Activated T-helper 2 cell treated with anti-CD3 and anti-CD28 coated beads, Interferon-gamma antibody, Interleukin-2, Interleukin-4, amounts not matched to agents 10 μg/mL and 5 μg/mL and 100 μg/mL, durations not matched to agents 14 hours and 24 hours and 36 hours (primary cell): Measurements from ENCODE around the gene SPATS2L. TPM values are rescaled to one million over a fixed set of nuclear protein-coding genes. Genes with fewer than 3 reads are reported as not detected.

ENCODE experiments used
- DNase-seq: peaks from one replicate; pipeline ENCODE4 v3.0.0; 2021; ENCODE audit warnings: low spot score
- H3K27ac Mint-ChIP-seq: one replicate; pipeline ENCODE4 v1.8.0; 2021; ENCODE audit warnings: mixed read lengths
- H3K27me3 Mint-ChIP-seq: one replicate; pipeline ENCODE4 v1.8.0; 2021; ENCODE audit warnings: low read depth, mixed read lengths
- H3K36me3 Mint-ChIP-seq: one replicate; pipeline ENCODE4 v1.8.0; 2021; ENCODE audit warnings: low read depth, mixed read lengths
- H3K4me1 Mint-ChIP-seq: one replicate; pipeline ENCODE4 v1.8.0; 2021; ENCODE audit warnings: low read depth, mixed read lengths
- H3K4me3 Mint-ChIP-seq: one replicate; pipeline ENCODE4 v1.8.0; 2021; ENCODE audit warnings: low read depth, mild to moderate bottlenecking, moderate library complexity, mixed read lengths
- H3K9me3 Mint-ChIP-seq: one replicate; pipeline ENCODE4 v1.8.0; 2021; ENCODE audit warnings: mixed read lengths
- intact Hi-C: fragments of 100-400 bp; cut with micrococcal nuclease; formaldehyde crosslinking; loops from one replicate; pipeline ENCODE4 v1.15.1; 2023
- total RNA-seq: library from RNA; stranded (reverse); gene quantifications from 2 replicates; pipeline ENCODE4 v1.2.3, GENCODE V29; 2022

The SPATS2L gene
- total RNA-seq, 1 donor from 2014 or later = 62.2 TPM

DNA sequence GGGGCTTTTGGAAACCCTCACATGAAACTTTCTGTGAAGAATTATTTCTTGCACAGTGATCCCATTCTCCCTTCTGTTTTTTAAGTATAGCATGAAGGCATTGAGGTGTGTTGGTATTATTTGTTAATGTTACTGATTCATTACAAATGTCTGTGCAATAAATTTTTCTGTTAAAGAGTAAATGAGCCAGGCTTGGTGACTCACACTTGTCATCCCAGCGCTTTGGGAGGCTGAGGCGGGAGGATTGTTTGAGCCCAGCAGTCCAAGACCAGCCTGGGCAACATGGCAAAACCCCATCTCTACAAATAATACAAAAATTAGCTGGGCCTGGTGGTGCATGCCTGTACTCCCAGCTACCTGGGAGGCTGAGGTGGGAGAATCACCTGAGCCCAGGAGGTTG is 115.6 kb downstream of the SPATS2L start:
- peaks cover 14% of the 10 kb centered on the region for H3K4me1 Mint-ChIP-seq
- H3K27ac Mint-ChIP-seq = no peak overlapping the region
- DNase-seq = no peak
- no peak overlapping the region for H3K4me3 Mint-ChIP-seq
- H3K36me3 Mint-ChIP-seq = peaks cover 46% of the 10 kb centered on the region
- H3K27me3 Mint-ChIP-seq = no peaks in the 10 kb centered on the region
- H3K9me3 Mint-ChIP-seq = no peaks in the 10 kb centered on the region
- intact Hi-C loops = no loop called here

DNA sequence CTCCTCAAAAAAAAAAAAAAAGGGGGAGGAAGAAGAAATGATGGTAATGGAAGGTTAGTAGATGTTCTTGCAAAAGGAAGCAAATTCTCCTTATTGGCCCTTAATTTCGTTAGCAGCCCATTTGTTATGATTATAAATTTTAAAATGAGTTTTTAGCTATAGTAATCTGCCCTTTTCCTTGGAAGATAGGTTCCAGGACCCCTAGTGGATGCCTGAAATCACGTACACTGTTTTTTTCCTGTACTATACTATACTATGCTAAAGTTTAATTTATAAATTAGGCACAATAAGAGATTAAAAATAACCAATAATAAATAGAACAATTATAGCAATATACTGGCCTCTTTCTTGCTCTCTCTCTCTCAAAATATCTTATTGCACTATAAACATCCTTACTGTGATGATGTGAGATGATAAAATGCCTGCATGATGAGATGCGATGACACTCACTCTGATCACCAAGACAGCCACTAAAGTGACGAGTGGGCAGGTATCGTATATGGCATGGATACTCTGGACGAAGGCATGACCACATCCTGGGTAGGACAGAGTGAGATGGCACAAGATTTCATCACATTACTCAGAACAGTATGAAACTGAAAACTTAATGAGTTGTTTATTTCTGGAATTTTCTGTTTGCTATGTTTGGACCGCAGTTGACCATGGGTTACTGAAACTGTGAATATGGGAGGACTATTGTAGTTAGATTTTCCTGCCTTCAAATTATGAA is 116.2 kb downstream of the SPATS2L start:
- intact Hi-C loops = no loop called here
- DNase-seq = no peak
- Mint-ChIP-seq H3K9me3 (no peaks in the 10 kb centered on the region), H3K4me1 (peaks cover 14% of the 10 kb centered on the region), H3K4me3 (no peak overlapping the region), H3K36me3 (peaks cover 41% of the 10 kb centered on the region), H3K27ac (peak overlapping the region; percentile 15), H3K27me3 (no peaks in the 10 kb centered on the region)

- no peak overlapping the region for H3K4me3 Mint-ChIP-seq
- peaks cover 41% of the 10 kb centered on the region for H3K36me3 Mint-ChIP-seq
- H3K27me3 Mint-ChIP-seq = no peaks in the 10 kb centered on the region
- intact Hi-C loops = no loop called here
- no peaks in the 10 kb centered on the region for H3K9me3 Mint-ChIP-seq
- DNase-seq = no peak
- H3K27ac Mint-ChIP-seq = no peak overlapping the region
- peaks cover 14% of the 10 kb centered on the region for H3K4me1 Mint-ChIP-seq
Measured at GRCh38 chr2:200423541-200423940, 117.0 kb downstream of the SPATS2L start.

- no peak overlapping the region for H3K27ac Mint-ChIP-seq
- H3K4me3 Mint-ChIP-seq = no peak overlapping the region
- intact Hi-C loops = no loop called here
- peaks cover 14% of the 10 kb centered on the region for H3K4me1 Mint-ChIP-seq
- peaks cover 25% of the 10 kb centered on the region for H3K36me3 Mint-ChIP-seq
- no peaks in the 10 kb centered on the region for H3K9me3 Mint-ChIP-seq
- H3K27me3 Mint-ChIP-seq = no peaks in the 10 kb centered on the region
- no peak for DNase-seq
Measured at GRCh38 chr2:200425026-200425821, 118.7 kb downstream of the SPATS2L start.

- Mint-ChIP-seq H3K4me3 (no peak overlapping the region), H3K4me1 (peaks cover 12% of the 10 kb centered on the region), H3K27ac (no peak overlapping the region), H3K9me3 (no peaks in the 10 kb centered on the region), H3K36me3 (peaks cover 15% of the 10 kb centered on the region), H3K27me3 (no peaks in the 10 kb centered on the region)
- intact Hi-C loops = no loop called here
- DNase-seq = no peak
Measured at GRCh38 chr2:200426754-200427153, 120.3 kb downstream of the SPATS2L start.

- intact Hi-C loops = no loop called here
- H3K27ac Mint-ChIP-seq = no peak overlapping the region
- H3K36me3 Mint-ChIP-seq = peaks cover 15% of the 10 kb centered on the region
Measured at GRCh38 chr2:200428961-200429665, 122.6 kb downstream of the SPATS2L start.

GRCh38 chr2:200430017-200430416 is 123.5 kb downstream of the SPATS2L start:
- H3K27ac Mint-ChIP-seq = no peak overlapping the region
- DNase-seq = no peak
- no peaks in the 10 kb centered on the region for H3K9me3 Mint-ChIP-seq
- peaks cover 15% of the 10 kb centered on the region for H3K36me3 Mint-ChIP-seq
- no peaks in the 10 kb centered on the region for H3K27me3 Mint-ChIP-seq
- intact Hi-C loops = no loop called here
- H3K4me3 Mint-ChIP-seq = no peak overlapping the region
- peaks cover 14% of the 10 kb centered on the region for H3K4me1 Mint-ChIP-seq

More at GRCh38 chr2:200428961-200429665, 122.6 kb downstream of the SPATS2L start:
- Mint-ChIP-seq H3K27me3 (no peaks in the 10 kb centered on the region), H3K4me1 (peaks cover 14% of the 10 kb centered on the region), H3K9me3 (no peaks in the 10 kb centered on the region), H3K4me3 (no peak overlapping the region)
- no peak for DNase-seq

- no peak overlapping the region for H3K4me3 Mint-ChIP-seq
- peaks cover 10% of the 10 kb centered on the region for H3K4me1 Mint-ChIP-seq
- H3K36me3 Mint-ChIP-seq = peaks cover 24% of the 10 kb centered on the region
- H3K27ac Mint-ChIP-seq = no peak overlapping the region
- peaks cover 8% of the 10 kb centered on the region for H3K9me3 Mint-ChIP-seq
- DNase-seq = no peak
- intact Hi-C loops = no loop called here
- H3K27me3 Mint-ChIP-seq = no peaks in the 10 kb centered on the region
Measured at GRCh38 chr2:200431996-200432705, 125.7 kb downstream of the SPATS2L start.

GRCh38 chr2:200435379-200435778 is 128.9 kb downstream of the SPATS2L start:
- no peak for DNase-seq
- intact Hi-C loops = no loop called here
- H3K4me1 Mint-ChIP-seq = peaks cover 10% of the 10 kb centered on the region
- H3K4me3 Mint-ChIP-seq = no peak overlapping the region
- H3K9me3 Mint-ChIP-seq = peaks cover 8% of the 10 kb centered on the region
- H3K27ac Mint-ChIP-seq = no peak overlapping the region
- no peaks in the 10 kb centered on the region for H3K27me3 Mint-ChIP-seq
- peaks cover 45% of the 10 kb centered on the region for H3K36me3 Mint-ChIP-seq

GRCh38 chr2:200438251-200438650 is 131.8 kb downstream of the SPATS2L start:
- Mint-ChIP-seq H3K4me3 (no peak overlapping the region), H3K27ac (no peak overlapping the region), H3K4me1 (peaks cover 2% of the 10 kb centered on the region), H3K9me3 (peaks cover 8% of the 10 kb centered on the region), H3K27me3 (no peaks in the 10 kb centered on the region), H3K36me3 (peaks cover 58% of the 10 kb centered on the region)
- intact Hi-C loops = no loop called here
- no peak for DNase-seq

- no peak for DNase-seq
- H3K9me3 Mint-ChIP-seq = peaks cover 8% of the 10 kb centered on the region
- intact Hi-C loops = no loop called here
- H3K36me3 Mint-ChIP-seq = peaks cover 64% of the 10 kb centered on the region
- H3K27ac Mint-ChIP-seq = no peak overlapping the region
- peaks cover 3% of the 10 kb centered on the region for H3K4me1 Mint-ChIP-seq
- no peak overlapping the region for H3K4me3 Mint-ChIP-seq
- H3K27me3 Mint-ChIP-seq = no peaks in the 10 kb centered on the region
Measured at GRCh38 chr2:200438846-200439245, 132.4 kb downstream of the SPATS2L start.

DNA sequence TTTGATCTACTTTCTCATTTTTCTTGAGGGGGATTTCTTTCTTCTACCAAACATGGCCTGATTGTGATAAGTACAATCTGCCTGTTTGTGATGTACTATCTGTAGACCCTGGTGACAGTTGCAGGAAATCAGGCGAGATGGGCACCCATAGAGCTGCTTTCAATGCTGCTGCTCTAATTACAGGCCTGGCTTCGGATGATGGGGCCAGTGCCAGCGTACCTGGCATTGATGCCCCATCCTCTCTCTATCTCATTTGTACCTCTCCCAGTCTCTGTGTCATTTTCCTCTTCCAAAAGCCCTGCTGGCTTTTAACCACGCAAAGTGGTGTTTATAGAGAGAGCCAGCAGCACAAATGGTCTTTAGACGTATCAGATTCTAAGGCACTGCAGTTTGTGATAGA is 133.5 kb downstream of the SPATS2L start:
- Mint-ChIP-seq H3K4me3 (no peak overlapping the region), H3K27me3 (no peaks in the 10 kb centered on the region), H3K27ac (no peak overlapping the region), H3K9me3 (peaks cover 8% of the 10 kb centered on the region), H3K36me3 (peaks cover 70% of the 10 kb centered on the region), H3K4me1 (peaks cover 7% of the 10 kb centered on the region)
- intact Hi-C loops = no loop called here
- DNase-seq = no peak
